Measurements from ENCODE around the gene POC1B.
A peak's percentile ranks its signal among the peaks of the same experiment; 100 is the strongest.

POC1B gene

GRCh38 chr12:89525824-89526770, at the start of gene POC1B:
POC1B (minus strand) TSS chr12:89526047; CDS start chr12:89525895, 152 bp downstream.
- peak; percentile 48 to 50 for DNase-seq (ENCODE audit: low read depth in 2 of 2)

GRCh38 chr12:89575374-89575773, 49.5 kb upstream of the POC1B start:
- DNase-seq (ENCODE audit: low read depth in 2 of 2) = peak; percentile 45 to 49

DNA sequence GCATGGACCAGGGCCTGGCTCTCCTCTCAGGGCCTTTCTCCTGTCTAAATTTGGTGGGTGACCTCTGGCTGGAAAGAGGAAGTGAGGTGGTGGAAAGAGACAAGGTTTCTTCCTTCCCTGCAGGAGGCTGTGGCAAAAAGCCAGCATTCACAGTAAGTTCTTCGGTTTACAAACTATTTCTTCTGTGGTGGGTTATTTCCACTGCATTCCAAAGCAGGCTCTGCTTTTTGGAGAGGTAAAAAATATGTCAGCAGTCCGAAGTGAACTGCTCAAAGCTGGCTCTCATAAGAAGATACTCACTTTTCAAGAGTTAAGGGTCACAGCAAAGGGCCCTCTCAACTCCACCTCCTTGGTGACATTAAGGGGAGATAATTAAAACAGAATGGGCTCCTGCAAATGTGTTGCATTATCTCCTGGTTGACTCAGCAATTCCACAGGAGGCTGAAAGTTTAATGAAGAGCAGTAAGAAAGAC, 48.9 kb upstream of the POC1B start:
- DNase-seq (ENCODE audit: low read depth in 2 of 2) = peak; percentile 83 to 85

DNA sequence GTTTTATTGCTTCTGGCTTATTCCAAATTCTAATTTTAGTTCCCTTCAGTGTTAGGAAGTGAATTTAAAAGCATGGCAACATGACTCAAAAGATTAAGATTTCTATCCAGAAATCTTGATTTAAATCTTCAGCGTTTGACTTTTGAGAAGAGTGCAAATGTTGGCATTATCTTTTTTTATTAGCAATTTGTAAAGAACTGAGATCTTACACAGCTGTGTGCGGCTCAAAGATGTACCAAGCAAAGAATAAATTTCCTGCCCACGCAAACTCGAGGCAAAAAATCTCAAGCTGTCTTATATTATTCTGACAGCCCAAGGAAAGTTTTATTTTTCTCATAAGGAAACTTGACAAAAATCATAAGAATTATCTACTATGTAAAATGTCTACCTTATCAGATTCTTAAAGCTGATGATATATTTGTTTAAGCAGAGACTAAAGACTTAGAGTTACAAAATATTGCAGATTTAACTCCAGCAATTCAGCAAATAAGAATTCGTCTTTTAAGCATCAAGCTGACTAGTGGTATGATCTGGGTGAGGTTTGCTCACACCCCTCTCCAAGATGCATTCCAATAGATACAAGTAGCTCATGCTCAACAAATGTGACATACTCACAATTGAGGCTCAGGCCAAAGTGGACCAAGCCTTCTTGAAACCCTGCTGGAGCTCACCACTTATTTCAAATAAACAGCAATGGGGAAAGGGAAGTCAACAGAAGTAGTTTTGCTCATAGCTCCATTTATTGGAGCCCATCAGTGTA, 47.4 kb upstream of the POC1B start:
- no peak for DNase-seq (ENCODE audit: low read depth in 2 of 2)

DNA sequence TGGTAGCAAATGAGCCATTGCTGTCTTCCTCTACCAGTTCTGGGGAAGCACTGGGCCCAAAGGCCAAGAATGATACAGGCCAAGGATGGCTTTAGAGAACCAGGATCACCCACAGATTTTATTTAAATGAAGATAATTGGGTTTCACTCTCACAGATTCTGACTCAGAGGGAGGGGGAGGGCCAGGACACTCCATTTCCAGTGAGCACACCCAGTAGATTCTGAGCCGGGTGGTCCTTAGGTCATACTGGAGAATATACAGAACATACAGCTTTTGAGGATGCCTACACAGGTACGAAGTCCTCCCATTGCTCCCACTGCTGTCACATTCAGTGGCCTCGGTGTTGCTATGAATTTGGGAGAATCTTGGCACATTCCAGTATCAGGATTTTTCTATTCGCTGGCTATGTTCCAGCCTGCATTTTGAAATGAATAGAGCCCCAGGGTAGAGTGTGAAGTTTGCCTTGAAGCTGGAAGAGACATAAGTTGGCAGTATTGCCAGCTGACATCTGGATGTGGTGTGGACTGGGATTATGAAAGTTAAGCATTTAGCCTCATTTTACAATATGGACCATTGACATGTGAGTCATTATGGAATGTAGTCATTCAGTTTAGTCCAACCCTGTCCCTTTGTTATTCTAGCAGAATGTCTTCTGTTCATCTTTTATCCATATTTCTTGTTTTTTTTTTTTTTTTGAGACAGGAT, 45.8 kb upstream of the POC1B start:
- DNase-seq (ENCODE audit: low read depth in 2 of 2) = peak; percentile 24 to 36

DNA sequence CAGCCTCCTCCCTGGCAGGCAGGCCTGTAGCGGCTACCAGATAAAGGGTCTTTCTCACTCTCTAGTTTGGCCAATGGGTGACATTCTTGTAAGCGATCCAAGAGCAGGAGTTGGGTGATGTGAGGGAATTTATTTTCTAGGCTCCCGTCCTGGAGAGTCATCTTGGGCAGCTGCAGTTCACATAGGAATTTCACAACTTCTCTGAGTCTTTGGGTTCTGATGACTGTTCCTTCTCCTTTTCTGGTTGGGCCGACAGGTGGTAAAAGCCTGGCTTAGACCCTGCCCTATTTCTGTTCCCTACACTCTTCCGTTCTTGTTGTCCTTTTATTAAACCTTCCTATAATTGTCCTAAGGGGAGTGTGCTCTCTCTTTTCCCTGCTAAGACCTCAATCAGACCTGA, 42.6 kb upstream of the POC1B start:
- DNase-seq (ENCODE audit: low read depth in 2 of 2) = no peak

DNA sequence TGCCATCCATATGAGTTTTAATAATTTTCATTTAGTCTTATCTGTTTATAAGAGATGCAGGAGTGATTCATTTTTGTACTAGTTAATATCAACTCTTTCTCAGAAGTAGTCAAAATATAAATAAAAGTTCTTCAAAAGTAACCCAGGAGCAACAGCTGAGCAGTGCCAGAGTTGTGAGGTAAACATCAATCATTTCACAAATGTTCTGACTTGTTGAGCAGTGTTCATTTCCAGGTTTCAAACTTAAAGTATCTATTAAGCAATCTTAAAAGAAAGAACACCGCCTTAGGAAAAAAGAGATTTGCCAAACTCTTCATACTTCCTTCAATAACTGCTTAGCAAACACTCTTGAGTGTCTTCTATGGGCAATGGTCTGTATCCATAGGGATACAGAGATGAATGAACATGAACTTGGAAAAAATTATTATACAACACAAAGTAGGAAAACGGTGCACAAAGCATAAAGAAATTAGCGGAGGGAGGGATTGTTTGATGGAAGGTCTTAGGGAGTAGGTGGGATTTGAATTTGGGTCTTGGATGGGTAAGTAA, 41.9 kb upstream of the POC1B start:
- DNase-seq (ENCODE audit: low read depth in 2 of 2) = no peak

DNA sequence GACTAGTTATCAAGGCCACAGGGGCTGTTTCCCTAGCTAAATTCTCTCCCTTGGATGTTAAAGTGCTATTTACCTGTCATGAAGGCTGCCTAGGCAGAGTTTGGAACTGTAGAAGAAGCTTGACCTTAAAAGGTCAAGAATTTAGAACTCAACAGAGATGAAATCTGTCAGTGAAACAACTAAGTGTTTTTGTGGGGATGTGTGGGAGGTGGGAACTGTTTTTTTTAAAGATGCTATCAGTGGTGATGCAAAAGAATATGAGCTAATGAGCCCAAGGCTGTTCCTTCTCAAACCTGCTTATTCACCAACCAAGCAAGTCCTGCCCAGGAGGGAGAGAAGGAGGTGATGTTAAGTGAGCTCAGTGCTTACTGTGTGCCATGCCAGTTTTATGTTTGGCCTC, 40.8 kb upstream of the POC1B start:
- no peak for DNase-seq (ENCODE audit: low read depth in 2 of 2)

- no peak for DNase-seq (ENCODE audit: low read depth in 2 of 2)
Observed at GRCh38 chr12:89565002-89565401, 39.2 kb upstream of the POC1B start.

DNA sequence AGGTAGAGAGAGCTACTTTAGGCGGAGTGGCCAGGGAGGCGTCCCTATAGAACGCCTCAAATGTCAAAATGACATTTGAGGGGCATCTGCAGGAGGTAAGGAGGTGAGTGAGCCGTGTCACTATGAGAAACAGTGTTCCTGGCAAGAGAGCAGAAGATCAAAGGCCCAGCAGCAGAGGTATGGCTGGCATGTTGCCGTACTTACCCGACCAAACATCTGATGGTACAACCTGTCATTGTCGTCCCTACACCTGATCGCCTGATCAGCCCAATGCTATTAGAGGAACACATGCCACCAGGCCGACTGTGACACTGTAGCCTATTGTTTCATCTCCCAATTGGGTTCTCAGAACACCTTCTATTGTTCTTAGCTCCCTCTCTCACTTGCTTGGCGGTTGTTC, 33.9 kb upstream of the POC1B start:
- no peak for DNase-seq (ENCODE audit: low read depth in 2 of 2)

DNA sequence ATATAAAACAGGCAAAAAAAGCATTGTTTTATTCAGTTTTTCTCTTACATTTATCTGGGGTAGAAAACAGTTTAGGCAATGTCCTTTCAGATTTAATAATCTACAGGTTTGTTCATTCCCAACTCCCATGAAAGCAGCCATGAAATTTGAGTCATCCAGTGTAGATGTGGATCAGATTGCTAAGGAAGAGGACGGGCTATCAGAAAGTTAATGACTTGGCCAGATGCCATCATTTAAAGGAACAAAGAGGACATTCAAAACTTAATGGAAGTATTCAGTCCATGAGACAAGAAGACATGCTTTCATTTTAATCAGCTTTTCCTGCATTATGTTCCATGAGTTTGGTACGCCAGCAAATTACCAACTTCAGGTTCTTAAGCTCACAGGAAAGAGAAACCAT, 31.1 kb upstream of the POC1B start:
- no peak for DNase-seq (ENCODE audit: low read depth in 2 of 2)

DNA sequence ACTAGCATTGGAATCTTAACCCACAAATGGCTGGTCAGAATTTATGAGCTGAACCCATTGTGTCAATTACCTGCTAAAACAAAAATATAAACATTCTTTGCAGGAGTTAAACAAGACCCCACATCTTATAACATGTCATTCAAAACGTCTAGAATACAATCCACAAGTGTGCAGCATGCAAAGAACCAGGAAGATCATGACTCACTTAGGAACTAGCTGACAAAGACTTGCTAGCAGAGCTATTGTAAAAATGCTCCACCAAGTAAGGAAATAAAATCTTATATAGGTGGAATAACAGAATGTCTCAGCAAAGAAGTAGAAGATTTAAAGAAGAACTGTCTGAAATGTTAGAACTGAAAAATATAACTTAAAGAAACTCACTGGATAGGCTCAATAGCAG, 26.5 kb upstream of the POC1B start:
- no peak for DNase-seq (ENCODE audit: low read depth in 2 of 2)

DNA sequence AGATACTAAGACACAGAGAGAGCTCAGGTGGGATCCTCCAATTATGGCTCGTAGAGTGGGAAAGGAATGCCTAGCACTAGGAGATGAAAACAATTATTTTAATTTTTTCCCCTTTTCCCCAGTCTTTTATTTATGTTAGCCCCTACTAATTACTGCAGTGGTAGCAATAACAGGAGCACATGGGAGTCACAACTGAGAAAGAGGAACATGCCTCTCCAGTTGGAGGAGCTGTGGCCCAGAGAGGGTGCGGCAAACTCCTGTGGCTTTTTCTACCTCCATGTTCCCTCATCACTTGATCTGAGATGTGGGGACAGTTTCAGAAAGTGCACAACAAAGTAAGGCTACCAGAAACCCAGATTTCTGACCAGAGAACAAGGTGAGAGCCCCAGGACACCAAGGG, 25.9 kb upstream of the POC1B start:
- no peak for DNase-seq (ENCODE audit: low read depth in 2 of 2)

DNA sequence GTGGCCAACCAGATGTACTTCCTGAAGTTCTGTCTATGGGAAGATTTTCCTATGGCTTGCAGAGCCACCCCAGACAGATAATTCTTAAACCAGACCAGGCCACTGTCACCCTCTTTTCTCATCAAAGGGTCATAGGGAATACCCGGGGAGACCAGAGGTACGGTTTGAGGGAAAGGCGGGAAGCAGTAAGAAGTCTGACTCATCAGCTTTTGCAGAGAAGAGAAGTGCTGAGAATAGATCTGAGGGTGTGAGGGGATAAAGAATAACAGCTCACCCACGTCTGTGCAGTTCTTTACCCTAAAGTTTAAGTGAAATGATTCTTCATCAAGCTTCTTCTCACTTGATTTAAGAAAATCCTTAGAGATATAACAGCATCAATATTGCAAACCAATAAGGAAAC, 21.3 kb upstream of the POC1B start:
- no peak for DNase-seq (ENCODE audit: low read depth in 2 of 2)

DNA sequence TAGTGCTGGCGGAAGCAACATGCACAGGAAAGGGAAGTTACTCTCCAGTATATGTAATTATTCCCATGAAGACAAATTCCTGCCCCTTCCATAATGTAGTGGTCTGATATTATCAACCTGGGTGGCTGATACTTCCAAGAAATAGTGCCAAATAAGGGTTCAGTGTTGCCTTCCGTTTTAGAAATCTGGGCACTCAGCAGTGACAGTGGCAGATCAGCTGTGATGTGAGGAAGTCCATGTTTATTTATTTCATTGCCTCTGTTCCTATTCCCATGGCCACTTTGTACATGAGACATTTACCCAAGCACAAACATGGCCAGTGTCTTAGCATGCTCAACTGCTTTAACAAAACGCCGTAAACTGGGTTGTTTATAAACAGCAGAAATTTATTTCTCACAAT, 20.3 kb upstream of the POC1B start:
- no peak for DNase-seq (ENCODE audit: low read depth in 2 of 2)

DNA sequence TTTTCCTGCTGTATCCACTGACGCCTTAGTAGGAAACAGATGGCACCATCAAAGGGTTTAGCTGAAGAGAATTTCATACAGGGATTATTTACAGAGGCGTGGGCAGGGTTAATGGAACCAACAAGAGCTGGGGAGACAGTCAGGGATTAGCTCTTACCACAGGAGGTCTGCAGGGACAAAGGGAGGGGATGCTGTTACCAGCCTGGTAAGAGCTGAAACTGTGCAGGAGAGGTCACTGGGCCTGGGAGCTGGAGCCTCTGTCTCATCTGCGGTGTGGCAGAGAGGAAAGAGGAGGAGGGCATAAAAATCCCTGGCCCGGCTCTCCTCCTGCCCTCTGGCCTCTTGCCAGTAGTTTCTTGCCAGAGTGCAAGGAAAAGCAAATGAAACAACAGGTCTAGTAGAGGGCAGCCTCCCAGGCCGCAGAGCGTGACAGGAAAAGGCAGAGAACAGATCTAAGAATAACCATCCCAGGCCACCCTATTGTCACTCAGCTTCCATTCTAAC, 18.9 kb upstream of the POC1B start:
- DNase-seq (ENCODE audit: low read depth in 2 of 2) = no peak

GRCh38 chr12:89544022-89544421, 18.2 kb upstream of the POC1B start:
- no peak for DNase-seq (ENCODE audit: low read depth in 2 of 2)

- peak; percentile 65 to 69 for DNase-seq (ENCODE audit: low read depth in 2 of 2)
Observed at GRCh38 chr12:89542912-89543592, 17.2 kb upstream of the POC1B start.

DNA sequence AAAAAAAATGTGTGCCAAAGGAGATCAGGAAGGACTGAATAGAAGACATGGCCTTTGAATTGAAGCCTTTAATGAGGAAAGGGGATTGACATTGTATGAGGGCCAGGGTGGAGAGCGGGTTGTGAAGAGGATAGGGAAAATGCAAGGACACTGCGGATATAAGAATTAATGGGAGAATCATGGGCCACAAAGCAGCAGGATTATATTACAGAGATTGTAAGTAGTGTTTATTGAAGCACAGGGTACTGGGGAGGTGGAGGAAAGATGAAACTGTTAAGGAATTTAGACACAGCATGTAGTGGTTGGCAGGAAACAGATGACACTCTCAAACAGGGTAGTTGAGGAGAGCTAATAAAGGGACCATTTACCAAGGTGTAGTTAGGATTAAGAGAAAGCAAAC, 16.4 kb upstream of the POC1B start:
- DNase-seq (ENCODE audit: low read depth in 2 of 2) = no peak

GRCh38 chr12:89540586-89540985, 14.7 kb upstream of the POC1B start:
- no peak for DNase-seq (ENCODE audit: low read depth in 2 of 2)

Data from fibroblast of skin of left quadriceps (primary cell).